GM18861 (cell line): ENCODE data around the gene STX3.

Source experiments
- ATAC-seq: cut with Tn5 transposase; IDR thresholded peaks from one replicate; pipeline ENCODE4 v1.9.1; 2021; ENCODE audit not compliant: unreplicated experiment

The STX3 gene

GRCh38 chr11:59754859-59755700 is at the start of gene STX3:
Gene STX3, plus strand, starts transcription at chr11:59755376. Its CDS starts 230 bp downstream, at chr11:59755606.
- ATAC-seq = no peak

DNA sequence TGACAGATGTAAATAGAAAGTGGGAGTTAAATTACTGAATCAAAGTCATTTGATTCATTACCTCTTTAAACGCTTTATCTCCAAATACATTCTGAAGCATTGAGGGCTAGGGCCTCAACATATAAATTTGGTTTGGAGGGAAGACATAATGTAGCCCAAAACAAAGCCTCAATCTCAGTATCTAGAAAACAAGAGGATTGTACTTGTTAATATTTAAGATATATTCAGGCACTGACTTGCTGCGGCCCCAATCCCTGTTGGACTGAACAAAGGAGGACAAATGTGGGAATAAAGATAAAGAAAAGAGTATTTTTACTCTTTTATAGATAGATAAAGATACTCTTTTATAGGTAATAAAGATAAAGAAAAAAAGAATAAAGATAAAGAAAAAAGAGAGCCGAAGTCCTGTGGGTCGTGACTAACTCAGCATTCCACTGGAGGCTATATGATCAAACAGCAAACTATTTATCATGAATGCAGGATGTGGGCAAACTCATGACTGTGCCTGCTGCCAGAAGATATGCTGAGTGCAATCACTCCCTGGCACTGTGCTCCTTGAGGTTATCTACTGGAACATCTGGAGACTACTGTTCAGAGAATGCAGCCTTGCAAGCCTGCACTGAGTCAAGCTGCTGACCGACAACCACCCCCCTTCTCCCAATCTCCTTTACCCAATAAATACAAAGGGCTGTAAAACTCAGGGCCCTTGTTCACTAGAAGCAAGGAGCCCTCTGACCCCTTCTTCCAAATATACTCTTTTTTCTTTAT is 48.5 kb upstream of the STX3 start:
- no peak for ATAC-seq

- no peak for ATAC-seq
Measured at GRCh38 chr11:59707371-59707770, 47.8 kb upstream of the STX3 start.

- ATAC-seq = no peak
Measured at GRCh38 chr11:59708537-59708936, 46.6 kb upstream of the STX3 start.

- ATAC-seq = no peak
Measured at GRCh38 chr11:59710136-59710847, 44.9 kb upstream of the STX3 start.

DNA sequence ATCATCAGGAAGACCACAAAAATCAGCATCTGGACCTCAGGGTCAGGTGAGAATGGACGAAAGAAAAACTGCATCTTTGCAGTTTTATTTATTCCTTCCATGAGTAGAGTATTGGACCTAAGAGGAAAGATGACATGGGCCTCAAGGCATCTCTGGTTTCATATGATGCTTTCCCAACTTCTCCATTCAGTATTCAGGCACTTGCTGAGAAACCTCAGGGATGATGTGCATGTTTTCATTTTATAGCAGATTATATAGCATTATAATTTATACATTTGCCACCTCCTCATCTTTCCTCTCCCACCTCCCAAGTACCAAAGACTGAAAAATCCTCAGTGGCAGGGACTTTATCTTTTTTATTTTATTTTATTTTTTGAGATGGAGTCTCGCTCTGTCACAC is 41.4 kb upstream of the STX3 start, which contains the start of gene OR10V1:
OR10V1 (minus strand) TSS at position 101 of the 400 bp plus-strand sequence; CDS start at position 101, 0 bp downstream.
- ATAC-seq = no peak

DNA sequence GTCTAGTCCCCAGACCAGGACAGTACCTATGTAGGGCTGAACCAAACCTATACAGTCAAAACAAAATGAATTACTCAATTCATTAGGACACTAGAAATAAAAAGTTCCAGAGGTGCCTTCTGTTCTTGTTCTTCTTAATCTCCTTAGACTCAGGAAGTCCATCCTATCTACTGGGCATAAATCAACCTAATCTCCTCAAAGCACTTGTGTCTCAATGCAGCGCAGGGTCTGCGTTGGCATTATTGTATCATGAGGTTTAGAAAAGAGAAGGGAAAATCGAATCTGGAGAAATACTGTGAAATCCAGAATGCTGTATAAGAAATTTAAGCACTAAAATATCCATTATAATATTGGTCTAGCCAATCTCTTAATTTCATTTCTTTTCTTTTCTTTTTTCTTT is 39.1 kb upstream of the STX3 start:
- ATAC-seq = no peak

- no peak for ATAC-seq
Measured at GRCh38 chr11:59719556-59719955, 35.6 kb upstream of the STX3 start.

GRCh38 chr11:59724066-59724465 is 31.1 kb upstream of the STX3 start:
- no peak for ATAC-seq

DNA sequence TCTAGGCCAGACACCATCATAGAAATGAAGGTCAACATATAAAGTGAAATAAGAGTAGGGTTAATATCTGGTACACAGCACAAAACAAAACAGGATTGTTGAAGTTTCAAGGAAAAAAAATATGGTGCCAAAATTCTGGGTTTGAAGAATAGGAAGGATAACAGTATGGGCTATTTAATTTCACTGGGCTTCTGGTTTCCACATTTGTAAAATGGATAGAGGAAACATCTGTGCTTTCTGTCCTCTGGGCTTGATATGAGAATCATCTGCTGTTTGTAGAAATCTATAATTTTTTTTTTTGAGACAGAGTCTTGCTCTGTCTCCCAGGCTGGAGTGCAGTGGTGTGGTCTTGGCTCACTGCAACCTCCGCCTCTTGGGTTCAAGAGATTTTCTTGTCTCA is 27.8 kb upstream of the STX3 start:
- no peak for ATAC-seq

GRCh38 chr11:59728154-59728553 is 27.0 kb upstream of the STX3 start:
- no peak for ATAC-seq

DNA sequence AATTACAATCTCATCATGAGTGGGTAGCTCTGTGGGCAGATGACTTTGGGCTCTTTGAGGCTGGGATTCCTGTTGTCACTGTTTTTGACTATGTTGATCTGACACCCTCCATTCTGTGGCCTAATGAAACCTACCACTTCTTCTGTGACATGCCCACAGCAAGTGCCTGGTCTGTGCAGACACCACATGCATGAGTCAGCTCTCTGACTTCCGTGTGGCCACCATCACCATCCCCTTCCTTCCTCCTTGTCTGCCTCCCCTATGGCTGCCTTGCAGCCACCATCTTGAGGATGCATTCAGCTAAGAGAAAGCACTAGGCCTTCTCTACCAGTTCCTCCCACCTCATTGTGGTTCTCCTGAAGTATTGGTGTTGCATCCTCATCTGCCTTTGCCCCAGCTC is 26.3 kb upstream of the STX3 start:
- ATAC-seq = no peak

GRCh38 chr11:59729834-59730233 is 25.3 kb upstream of the STX3 start:
- no peak for ATAC-seq

DNA sequence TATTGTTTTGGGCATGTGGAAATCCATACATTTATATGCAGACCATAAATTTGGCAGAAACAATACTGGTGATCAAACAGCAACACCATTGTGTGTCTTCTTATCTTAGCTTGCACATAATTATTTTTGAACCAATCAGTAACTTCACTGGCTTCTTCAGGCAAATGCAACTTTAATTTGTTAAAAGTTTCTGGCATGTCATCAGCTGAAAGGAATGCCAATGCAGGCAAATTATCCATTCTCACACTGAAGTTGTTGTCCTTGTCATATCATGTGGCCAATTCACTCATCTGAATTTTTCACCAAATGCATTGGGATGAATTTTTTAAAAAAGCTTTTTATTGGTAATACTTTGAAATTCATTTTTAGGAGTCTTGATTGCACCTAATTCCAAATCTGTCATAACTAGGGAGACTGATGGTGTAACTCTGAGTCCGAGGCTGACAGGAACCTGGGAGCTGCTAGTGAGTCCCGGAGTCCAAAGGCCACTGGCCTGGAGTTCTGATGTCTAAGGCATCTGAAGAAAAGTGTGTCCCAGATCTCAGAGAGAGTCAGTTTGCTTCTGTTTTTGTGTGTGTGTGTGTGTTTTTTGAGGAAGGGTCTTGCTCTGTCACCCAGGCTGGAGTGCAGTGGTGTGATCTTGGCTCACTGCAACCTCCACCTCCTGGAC is 24.1 kb upstream of the STX3 start:
- ATAC-seq = no peak

- no peak for ATAC-seq
Measured at GRCh38 chr11:59746111-59746510, 9.1 kb upstream of the STX3 start.

DNA sequence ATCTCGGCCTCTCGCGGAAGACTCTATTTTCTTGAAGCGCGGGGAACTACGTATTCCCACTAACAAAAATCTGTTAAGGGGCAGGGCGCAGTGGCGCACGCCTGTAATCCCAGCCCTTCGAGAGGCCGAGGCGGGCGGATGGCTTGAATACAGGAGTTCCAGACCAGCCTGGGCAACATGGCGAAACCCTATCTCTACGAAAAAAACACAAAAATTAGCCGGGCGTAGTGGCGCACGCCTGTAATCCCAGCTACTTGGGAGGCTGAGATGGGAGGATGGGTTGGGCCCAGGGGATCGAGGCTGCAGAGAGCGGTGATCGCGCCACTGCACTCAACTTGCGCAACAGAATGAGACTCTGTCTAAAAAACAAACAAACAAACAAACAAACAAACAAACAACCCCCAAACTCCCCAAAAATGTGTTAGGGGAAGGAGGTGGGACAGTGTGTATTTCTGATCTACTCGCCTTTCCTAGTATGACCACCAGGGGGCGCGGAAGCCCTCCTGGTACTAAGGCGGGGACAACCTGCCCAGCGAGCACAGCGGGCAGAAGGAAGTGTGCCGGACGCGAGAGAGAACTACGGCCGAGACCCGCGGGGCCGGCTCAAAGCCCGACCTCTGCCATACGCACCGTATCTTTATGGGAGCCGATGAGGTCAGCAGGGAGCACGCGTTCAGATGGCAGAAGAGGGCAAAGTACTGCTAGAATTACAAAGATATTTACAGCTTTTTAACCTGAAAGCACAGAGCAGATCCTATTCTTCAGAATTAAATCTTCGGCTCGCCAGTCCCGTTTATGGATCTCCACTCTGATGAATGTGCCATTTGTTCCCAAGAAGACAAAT is 1.3 kb upstream of the STX3 start:
- ATAC-seq = peak; percentile 65

GRCh38 chr11:59754494-59754858 is 700 bp upstream of the STX3 start:
- ATAC-seq = no peak

GRCh38 chr11:59755701-59756557 is 753 bp downstream of the STX3 start:
- ATAC-seq = no peak

- ATAC-seq = no peak
Measured at GRCh38 chr11:59756558-59756840, 1.3 kb downstream of the STX3 start.
